Measurements from ENCODE around the gene KIF1A. TPM values are rescaled to one million over a fixed set of nuclear protein-coding genes. Genes with fewer than 3 reads are reported as not detected.

KIF1A gene
- total RNA-seq, 1 experiment from 2014 or later, result not detected

- Histone ChIP-seq H3K9me2 (replicated peaks; ENCODE audit: low read length) (no peaks in the 10 kb centered on the region), H3F3A (ENCODE audit: low read length, unreplicated experiment) (no peaks in the 10 kb centered on the region), H2AFZ (ENCODE audit: low read length) (no peak overlapping the region), H3K4me2 (ENCODE audit: low read length) (no peak overlapping the region), H3K4me1 (ENCODE audit: insufficient read depth, low read length) (no peaks in the 10 kb centered on the region), H4K20me1 (ENCODE audit: low read length) (no peaks in the 10 kb centered on the region), H3K9ac (ENCODE audit: low read length) (no peak overlapping the region), H3K79me2 (ENCODE audit: low read length) (no peaks in the 10 kb centered on the region), H3K27me3 (ENCODE audit: low read length) (peaks cover 44% of the 10 kb centered on the region), H3K36me3 (ENCODE audit: low read depth, low read length) (no peaks in the 10 kb centered on the region), H3K27ac (ENCODE audit: low read length) (no peak overlapping the region), H3K4me3 (ENCODE audit: low read length) (no peak overlapping the region), H3K9me3 (ENCODE audit: low read length) (no peaks in the 10 kb centered on the region)
- intact Hi-C loops (cut with micrococcal nuclease), result no loop called here
- POLR2A ChIA-PET (ENCODE audit: unreplicated experiment), result no interaction called here
- ATAC-seq (no peak), DNase-seq (no peak)
- CTCF ChIA-PET, result interaction anchor here (0.6 kb wide), 1 partner anchor 133 kb away, joined by 3 read pairs; no protein-coding TSS in a partner anchor
- TF ChIP-seq, protein P1, sequence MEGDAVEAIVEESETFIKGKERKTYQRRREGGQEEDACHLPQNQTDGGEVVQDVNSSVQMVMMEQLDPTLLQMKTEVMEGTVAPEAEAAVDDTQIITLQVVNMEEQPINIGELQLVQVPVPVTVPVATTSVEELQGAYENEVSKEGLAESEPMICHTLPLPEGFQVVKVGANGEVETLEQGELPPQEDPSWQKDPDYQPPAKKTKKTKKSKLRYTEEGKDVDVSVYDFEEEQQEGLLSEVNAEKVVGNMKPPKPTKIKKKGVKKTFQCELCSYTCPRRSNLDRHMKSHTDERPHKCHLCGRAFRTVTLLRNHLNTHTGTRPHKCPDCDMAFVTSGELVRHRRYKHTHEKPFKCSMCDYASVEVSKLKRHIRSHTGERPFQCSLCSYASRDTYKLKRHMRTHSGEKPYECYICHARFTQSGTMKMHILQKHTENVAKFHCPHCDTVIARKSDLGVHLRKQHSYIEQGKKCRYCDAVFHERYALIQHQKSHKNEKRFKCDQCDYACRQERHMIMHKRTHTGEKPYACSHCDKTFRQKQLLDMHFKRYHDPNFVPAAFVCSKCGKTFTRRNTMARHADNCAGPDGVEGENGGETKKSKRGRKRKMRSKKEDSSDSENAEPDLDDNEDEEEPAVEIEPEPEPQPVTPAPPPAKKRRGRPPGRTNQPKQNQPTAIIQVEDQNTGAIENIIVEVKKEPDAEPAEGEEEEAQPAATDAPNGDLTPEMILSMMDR (conservative IDR thresholded peaks at IDR 0.05; ENCODE audit: low read depth, low read length), result no peak
- TF ChIP-seq EZH2 (IDR thresholded peaks at IDR 0.05; ENCODE audit: low read length, unreplicated experiment) (no peak), EZH2phosphoT487 (IDR thresholded peaks at IDR 0.05; ENCODE audit: borderline replicate concordance, low read length) (no peak)
- BruUV-seq (replicated peaks), result no TSS peak
These were observed 147.8 kb downstream of the KIF1A start for GRCh38 chr2:240672076-240672700.

DNA sequence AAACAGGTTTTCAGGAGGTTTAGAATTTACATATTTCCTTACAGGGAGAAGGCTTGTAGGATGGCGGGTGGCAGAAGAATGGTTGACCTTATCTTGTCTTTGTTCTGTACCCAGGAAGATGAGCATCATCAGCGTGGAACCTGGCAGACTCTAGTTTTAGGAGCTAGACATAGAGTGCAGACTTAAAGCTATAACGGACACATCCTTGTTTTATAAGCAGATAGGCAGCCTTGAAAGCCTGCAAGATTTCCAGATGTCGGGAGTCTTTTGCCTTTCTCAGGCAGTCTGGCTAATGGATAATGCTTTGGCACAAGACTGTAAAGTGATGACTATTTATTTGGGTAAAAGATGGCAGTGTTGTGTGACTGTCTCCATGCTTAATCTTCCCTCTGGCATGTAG is 149.1 kb downstream of the KIF1A start:
- Histone ChIP-seq H2AFZ (ENCODE audit: low read length) (no peak overlapping the region), H3K4me3 (ENCODE audit: low read length) (no peak overlapping the region), H3K36me3 (ENCODE audit: low read depth, low read length) (no peaks in the 10 kb centered on the region), H4K20me1 (ENCODE audit: low read length) (no peaks in the 10 kb centered on the region), H3K9me3 (ENCODE audit: low read length) (no peaks in the 10 kb centered on the region), H3K27me3 (ENCODE audit: low read length) (peaks cover 57% of the 10 kb centered on the region), H3K79me2 (ENCODE audit: low read length) (no peaks in the 10 kb centered on the region), H3K27ac (ENCODE audit: low read length) (no peak overlapping the region), H3K9ac (ENCODE audit: low read length) (no peak overlapping the region), H3K4me1 (ENCODE audit: insufficient read depth, low read length) (no peaks in the 10 kb centered on the region), H3K4me2 (ENCODE audit: low read length) (no peak overlapping the region), H3F3A (ENCODE audit: low read length, unreplicated experiment) (no peaks in the 10 kb centered on the region), H3K9me2 (replicated peaks; ENCODE audit: low read length) (no peaks in the 10 kb centered on the region)
- ChIA-PET CTCF (no interaction called here), POLR2A (ENCODE audit: unreplicated experiment) (no interaction called here)
- no peak for ATAC-seq
- no TSS peak for BruUV-seq (replicated peaks)
- DNase-seq, result no peak
- intact Hi-C loops (cut with micrococcal nuclease), result no loop called here
- TF ChIP-seq, protein P1 (conservative IDR thresholded peaks at IDR 0.05; ENCODE audit: low read depth, low read length), result no peak
- TF ChIP-seq EZH2 (IDR thresholded peaks at IDR 0.05; ENCODE audit: low read length, unreplicated experiment), result no peak
- no peak for TF ChIP-seq EZH2phosphoT487 (IDR thresholded peaks at IDR 0.05; ENCODE audit: borderline replicate concordance, low read length)

DNA sequence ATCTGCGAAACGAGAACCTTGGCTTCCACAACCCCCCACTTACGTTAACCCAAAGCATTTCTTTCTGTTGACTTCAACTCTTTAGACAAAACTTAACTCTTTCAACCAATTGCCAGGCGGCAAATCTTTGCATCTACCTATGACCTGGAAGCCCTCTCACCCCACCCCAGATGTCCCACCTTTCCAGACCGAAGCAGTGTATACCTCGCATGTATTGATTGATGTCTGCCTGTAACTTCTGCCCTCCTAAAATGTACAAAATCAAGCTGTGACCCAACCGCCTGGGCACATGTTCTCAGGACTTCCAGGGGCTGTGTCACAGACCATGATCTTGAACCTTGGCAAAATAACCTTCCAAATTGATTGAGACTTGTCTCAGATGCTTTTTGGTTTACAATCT is 149.6 kb downstream of the KIF1A start:
- TF ChIP-seq, protein P1 (conservative IDR thresholded peaks at IDR 0.05; ENCODE audit: low read depth, low read length), result no peak
- no peak for TF ChIP-seq EZH2phosphoT487 (IDR thresholded peaks at IDR 0.05; ENCODE audit: borderline replicate concordance, low read length)
- no peak for TF ChIP-seq EZH2 (IDR thresholded peaks at IDR 0.05; ENCODE audit: low read length, unreplicated experiment)
- H3K9me3 ChIP-seq (ENCODE audit: low read length), result no peaks in the 10 kb centered on the region
- peaks cover 62% of the 10 kb centered on the region for H3K27me3 ChIP-seq (ENCODE audit: low read length)
- H3K27ac ChIP-seq (ENCODE audit: low read length), result no peak overlapping the region
- no peaks in the 10 kb centered on the region for H3K4me1 ChIP-seq (ENCODE audit: insufficient read depth, low read length)
- ChIA-PET CTCF (no interaction called here), POLR2A (ENCODE audit: unreplicated experiment) (no interaction called here)
- no TSS peak for BruUV-seq (replicated peaks)
- H3F3A ChIP-seq (ENCODE audit: low read length, unreplicated experiment), result no peaks in the 10 kb centered on the region
- no peaks in the 10 kb centered on the region for H4K20me1 ChIP-seq (ENCODE audit: low read length)
- no peak overlapping the region for H3K4me2 ChIP-seq (ENCODE audit: low read length)
- H3K9ac ChIP-seq (ENCODE audit: low read length), result no peak overlapping the region
- no peak overlapping the region for H3K4me3 ChIP-seq (ENCODE audit: low read length)
- intact Hi-C loops (cut with micrococcal nuclease), result no loop called here
- no peaks in the 10 kb centered on the region for H3K9me2 ChIP-seq (replicated peaks; ENCODE audit: low read length)
- DNase-seq (no peak), ATAC-seq (no peak)
- no peak overlapping the region for H2AFZ ChIP-seq (ENCODE audit: low read length)
- no peaks in the 10 kb centered on the region for H3K79me2 ChIP-seq (ENCODE audit: low read length)
- no peaks in the 10 kb centered on the region for H3K36me3 ChIP-seq (ENCODE audit: low read depth, low read length)
